Measurements from ENCODE around the gene ZSCAN5A. TPM values are rescaled to one million over a fixed set of nuclear protein-coding genes. Genes with fewer than 3 reads are reported as not detected.

The ZSCAN5A gene
- total and polyA plus RNA-seq, 2 donors (not counting 1 experiment from before 2014, with no cell fraction given), result 5.2 to 24.8 TPM

DNA sequence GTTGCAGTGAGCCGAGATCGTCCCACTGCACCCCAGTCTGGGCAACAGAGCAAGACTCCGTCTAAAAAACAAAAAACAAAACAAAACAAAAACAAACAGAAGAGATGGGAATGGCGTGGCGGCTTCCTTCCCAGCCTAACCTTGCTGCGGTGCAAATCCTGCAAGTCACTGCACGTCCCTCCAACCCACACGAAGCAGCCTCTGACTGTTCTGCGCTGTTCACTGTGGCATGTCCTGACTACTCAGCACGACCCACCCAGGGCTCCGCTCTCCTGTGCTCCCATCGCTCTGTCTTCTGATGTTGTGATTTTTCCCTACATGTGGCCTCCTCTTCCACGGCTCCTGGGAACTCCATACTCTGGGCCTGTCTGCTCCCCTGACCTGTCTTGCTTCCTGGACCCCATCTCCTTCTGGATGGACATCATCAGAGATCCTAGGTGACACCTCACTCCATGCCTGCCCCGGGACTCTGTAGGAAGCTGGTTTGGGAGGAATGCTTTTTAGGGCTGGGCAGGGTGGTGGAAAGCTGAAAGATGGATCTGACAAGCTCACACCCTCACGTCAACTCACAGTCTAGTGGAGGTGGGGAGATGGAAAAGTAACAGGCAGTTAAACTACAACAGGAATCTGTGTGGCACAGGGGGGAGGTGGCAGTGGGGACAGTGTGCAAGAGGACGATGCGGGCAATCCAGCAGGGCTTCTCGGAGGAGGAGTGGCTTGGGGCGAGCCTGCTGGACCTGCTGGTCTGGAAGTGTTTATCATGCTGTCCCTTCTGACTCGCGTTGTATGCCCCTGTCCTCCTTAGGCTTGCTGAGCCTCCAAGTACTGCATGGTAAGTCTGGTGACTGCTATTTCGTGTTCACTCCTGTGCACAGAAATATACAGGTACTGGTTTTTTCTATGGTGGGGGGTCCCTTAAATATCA lies 18.8 kb downstream of the ZSCAN5A start:
- Histone ChIP-seq H3K36me3 (replicated peaks in 1 of 2; ENCODE audit: control extremely low read depth in 1 of 2, control insufficient read depth in 1 of 2, extremely low read depth in 1 of 2, insufficient read depth in 2 of 2, low read length in 1 of 2) (peaks cover 0 to 6% of the 10 kb centered on the region in 2 experiments), H3K27me3 (replicated peaks in 1 of 4; ENCODE audit: control extremely low read depth in 1 of 4, control insufficient read depth in 3 of 4, insufficient read depth in 4 of 4, low read length in 3 of 4) (no peaks in the 10 kb centered on the region), H2AFZ (ENCODE audit: insufficient read depth, low read depth, low read length, poor library complexity, severe bottlenecking) (no peak overlapping the region), H3K4me3 (ENCODE audit: control extremely low read depth in 1 of 5, extremely low read depth in 1 of 5, insufficient read depth in 1 of 5, low read depth in 2 of 5, low read length in 4 of 5) (no peak overlapping the region), H3K4me2 (replicated peaks; ENCODE audit: low read depth, low read length, poor library complexity, severe bottlenecking) (no peak overlapping the region), H3K9ac (ENCODE audit: low read length) (no peak overlapping the region), H3K9me3 (ENCODE audit: control extremely low read depth in 1 of 3, control insufficient read depth in 2 of 3, insufficient read depth in 1 of 3, low read length in 2 of 3) (no peaks in the 10 kb centered on the region), H4K20me1 (ENCODE audit: control insufficient read depth, insufficient read depth, low read length, poor library complexity, severe bottlenecking) (no peaks in the 10 kb centered on the region), H3K79me2 (ENCODE audit: control insufficient read depth, insufficient read depth, low read length) (no peaks in the 10 kb centered on the region), H3K27ac (ENCODE audit: low read length in 2 of 2) (no peak overlapping the region), H3K4me1 (ENCODE audit: control insufficient read depth in 2 of 2, insufficient read depth in 2 of 2, low read length in 2 of 2) (no peaks in the 10 kb centered on the region)
- Mint-ChIP-seq H3K27ac (no peak overlapping the region), H3K9me3 (ENCODE audit: insufficient read depth) (no peaks in the 10 kb centered on the region), H3K4me1 (no peaks in the 10 kb centered on the region), H3K27me3 (no peaks in the 10 kb centered on the region), H3K4me3 (no peak overlapping the region)
- ChIA-PET CTCF (no interaction called here), POLR2A (no interaction called here)
- WGBS (ENCODE audit: insufficient coverage), result 97% methylated on average over 19 of the region's 22 CpGs
- intact Hi-C loops (cut with micrococcal nuclease), result no loop called here
- ATAC-seq (ENCODE audit: low read depth) (no peak), DNase-seq (no peak)
- TF ChIP-seq, protein P1, sequence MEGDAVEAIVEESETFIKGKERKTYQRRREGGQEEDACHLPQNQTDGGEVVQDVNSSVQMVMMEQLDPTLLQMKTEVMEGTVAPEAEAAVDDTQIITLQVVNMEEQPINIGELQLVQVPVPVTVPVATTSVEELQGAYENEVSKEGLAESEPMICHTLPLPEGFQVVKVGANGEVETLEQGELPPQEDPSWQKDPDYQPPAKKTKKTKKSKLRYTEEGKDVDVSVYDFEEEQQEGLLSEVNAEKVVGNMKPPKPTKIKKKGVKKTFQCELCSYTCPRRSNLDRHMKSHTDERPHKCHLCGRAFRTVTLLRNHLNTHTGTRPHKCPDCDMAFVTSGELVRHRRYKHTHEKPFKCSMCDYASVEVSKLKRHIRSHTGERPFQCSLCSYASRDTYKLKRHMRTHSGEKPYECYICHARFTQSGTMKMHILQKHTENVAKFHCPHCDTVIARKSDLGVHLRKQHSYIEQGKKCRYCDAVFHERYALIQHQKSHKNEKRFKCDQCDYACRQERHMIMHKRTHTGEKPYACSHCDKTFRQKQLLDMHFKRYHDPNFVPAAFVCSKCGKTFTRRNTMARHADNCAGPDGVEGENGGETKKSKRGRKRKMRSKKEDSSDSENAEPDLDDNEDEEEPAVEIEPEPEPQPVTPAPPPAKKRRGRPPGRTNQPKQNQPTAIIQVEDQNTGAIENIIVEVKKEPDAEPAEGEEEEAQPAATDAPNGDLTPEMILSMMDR (IDR thresholded peaks at IDR 0.05), result no peak
- TF ChIP-seq EZH2 (IDR thresholded peaks at IDR 0.05; ENCODE audit: borderline replicate concordance, insufficient read depth, low read depth, low read length, poor library complexity, severe bottlenecking), result no peak

DNA sequence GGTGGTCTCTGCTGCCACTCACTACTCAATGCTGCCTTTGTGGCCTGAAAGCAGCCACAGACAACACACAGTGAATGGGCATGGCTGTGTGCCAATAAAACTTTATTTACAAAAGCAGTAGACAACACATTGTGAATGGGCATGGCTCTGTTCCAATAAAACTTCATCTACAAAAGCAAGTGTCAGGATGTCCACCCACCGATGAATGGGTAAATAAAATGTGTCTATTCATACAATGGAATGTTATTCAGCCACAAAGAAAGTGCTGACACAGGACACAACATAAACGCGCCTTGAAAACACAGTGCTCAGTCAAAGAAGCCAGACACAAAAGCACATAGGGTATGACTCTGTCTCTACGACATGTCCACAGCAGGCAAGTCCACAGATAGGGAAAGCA lies 20.1 kb downstream of the ZSCAN5A start:
- POLR2A ChIA-PET, result no interaction called here
- no peak overlapping the region for H2AFZ ChIP-seq (ENCODE audit: insufficient read depth, low read depth, low read length, poor library complexity, severe bottlenecking)
- H3K27ac Mint-ChIP-seq, result no peak overlapping the region

More for the DNA sequence above, 20.1 kb downstream of the ZSCAN5A start:
- TF ChIP-seq EZH2 (IDR thresholded peaks at IDR 0.05; ENCODE audit: borderline replicate concordance, insufficient read depth, low read depth, low read length, poor library complexity, severe bottlenecking), result no peak
- TF ChIP-seq, protein P1 (IDR thresholded peaks at IDR 0.05), result no peak
- no peak overlapping the region for H3K9ac ChIP-seq (ENCODE audit: low read length)
- no peaks in the 10 kb centered on the region for H4K20me1 ChIP-seq (ENCODE audit: control insufficient read depth, insufficient read depth, low read length, poor library complexity, severe bottlenecking)
- no peak for DNase-seq
- H3K4me3 ChIP-seq (ENCODE audit: control extremely low read depth in 1 of 5, extremely low read depth in 1 of 5, insufficient read depth in 1 of 5, low read depth in 2 of 5, low read length in 4 of 5), result no peak overlapping the region
- Mint-ChIP-seq H3K4me3 (no peak overlapping the region), H3K4me1 (no peaks in the 10 kb centered on the region), H3K27me3 (no peaks in the 10 kb centered on the region), H3K9me3 (ENCODE audit: insufficient read depth) (no peaks in the 10 kb centered on the region)
- no peak for ATAC-seq (ENCODE audit: low read depth)
- 97% methylated on average over 3 of the region's 4 CpGs for WGBS (ENCODE audit: insufficient coverage)
- H3K27me3 ChIP-seq (replicated peaks in 1 of 4; ENCODE audit: control extremely low read depth in 1 of 4, control insufficient read depth in 3 of 4, insufficient read depth in 4 of 4, low read length in 3 of 4), result no peaks in the 10 kb centered on the region
- H3K4me2 ChIP-seq (replicated peaks; ENCODE audit: low read depth, low read length, poor library complexity, severe bottlenecking), result no peak overlapping the region
- H3K79me2 ChIP-seq (ENCODE audit: control insufficient read depth, insufficient read depth, low read length), result no peaks in the 10 kb centered on the region
- H3K9me3 ChIP-seq (ENCODE audit: control extremely low read depth in 1 of 3, control insufficient read depth in 2 of 3, insufficient read depth in 1 of 3, low read length in 2 of 3), result no peaks in the 10 kb centered on the region
- CTCF ChIA-PET, result no interaction called here
- no peaks in the 10 kb centered on the region for H3K4me1 ChIP-seq (ENCODE audit: control insufficient read depth in 2 of 2, insufficient read depth in 2 of 2, low read length in 2 of 2)
- intact Hi-C loops (cut with micrococcal nuclease), result no loop called here
- peaks cover 0 to 6% of the 10 kb centered on the region in 2 experiments for H3K36me3 ChIP-seq (replicated peaks in 1 of 2; ENCODE audit: control extremely low read depth in 1 of 2, control insufficient read depth in 1 of 2, extremely low read depth in 1 of 2, insufficient read depth in 2 of 2, low read length in 1 of 2)
- no peak overlapping the region for H3K27ac ChIP-seq (ENCODE audit: low read length in 2 of 2)

Data from B cell (primary cell).